RWPE2 (cell line): ENCODE measurements around the gene MYPOP.
"Not testable (repeated sequence)": the region's sequence is repeated elsewhere in the genome, so short reads cannot be mapped to it uniquely, and the experiment has no call there.

Experiments used
- ATAC-seq: fragments of 200-7000 bp; cut with Tn5 transposase; 3 replicates; pipeline ENCODE4 v1.9.1; 2021; ENCODE audit warnings: low read depth
- DNase-seq: peaks from one replicate; pipeline ENCODE4 v3.0.0-alpha.2; 2020; ENCODE audit warnings: low spot score
- H3K27ac ChIP-seq: fragments of 450-650 bp; 2 replicates; pipeline ENCODE4 v1.5.1; 2017; ENCODE audit warnings: mild to moderate bottlenecking; ENCODE audit not compliant: poor library complexity, severe bottlenecking
- H3K27me3 ChIP-seq: fragments of 250-450 bp; sonication (Bioruptor Pico); 2 replicates; pipeline ENCODE4 v1.5.1; 2021; ENCODE audit warnings: mild to moderate bottlenecking, moderate library complexity; ENCODE audit not compliant: insufficient read depth, poor library complexity, severe bottlenecking
- H3K36me3 ChIP-seq: fragments of 250-450 bp; sonication (Bioruptor Pico); 2 replicates; pipeline ENCODE4 v1.5.1; 2020; ENCODE audit warnings: low read depth, mild to moderate bottlenecking, moderate library complexity
- H3K4me1 ChIP-seq: fragments of 250-450 bp; sonication (Bioruptor Pico); 2 replicates; pipeline ENCODE4 v1.5.1; 2021; ENCODE audit warnings: mild to moderate bottlenecking, moderate library complexity; ENCODE audit not compliant: insufficient read depth, poor library complexity, severe bottlenecking
- H3K4me3 ChIP-seq: fragments of 250-450 bp; sonication (Bioruptor Pico); 2 replicates; pipeline ENCODE4 v1.5.1; 2021; ENCODE audit warnings: mild to moderate bottlenecking, moderate library complexity; ENCODE audit not compliant: severe bottlenecking
- H3K9me3 ChIP-seq: fragments of 250-450 bp; sonication (Bioruptor Pico); 2 replicates; pipeline ENCODE4 v1.5.1; 2021; ENCODE audit warnings: mild to moderate bottlenecking, moderate library complexity; ENCODE audit not compliant: severe bottlenecking
- TF ChIP-seq, protein P1 (sequence below): fragments of 450-650 bp; IDR thresholded peaks from one replicate; pipeline ENCODE4 v1.5.1; 2017; ENCODE audit warnings: mild to moderate bottlenecking, moderate library complexity; ENCODE audit not compliant: poor library complexity, severe bottlenecking

The MYPOP gene

DNA sequence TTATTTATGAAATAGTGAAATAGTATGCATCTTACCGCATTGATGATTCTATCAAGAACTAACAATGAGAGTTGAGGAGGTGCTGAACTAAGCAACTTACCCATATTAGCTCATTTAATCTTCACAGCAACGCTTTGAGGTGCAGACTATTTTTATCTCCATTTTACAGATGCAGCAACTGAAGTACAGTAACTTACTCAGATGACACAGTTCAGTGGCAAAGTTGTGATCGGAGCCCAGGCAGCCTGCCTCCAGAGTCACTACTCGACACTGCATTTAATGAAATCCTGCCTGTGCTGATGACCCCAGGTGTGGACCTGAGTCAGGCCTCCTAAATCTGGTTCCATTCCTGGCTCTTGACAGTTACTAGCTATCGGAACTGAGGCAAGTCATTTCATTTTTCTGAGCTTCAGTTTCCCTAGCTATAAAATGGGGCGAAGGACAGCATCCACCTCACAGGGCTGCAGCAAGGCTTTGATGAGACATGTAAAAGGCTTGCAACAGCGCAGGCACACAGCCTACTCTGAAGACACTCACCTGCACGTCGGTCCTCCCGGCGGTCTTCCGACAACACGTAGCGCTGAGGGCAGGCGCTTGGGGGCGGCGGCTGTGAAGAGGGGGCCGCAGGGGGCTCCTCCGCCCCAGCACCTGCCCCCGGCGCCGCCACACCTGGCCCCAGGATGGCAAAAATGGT, 1.5 kb downstream of the MYPOP start:
- no peak for ATAC-seq
- DNase-seq = no peak
- no peaks in the 10 kb centered on the region for H3K27me3 ChIP-seq
- peaks cover 27% of the 10 kb centered on the region for H3K36me3 ChIP-seq
- H3K27ac ChIP-seq = no peak overlapping the region
- TF ChIP-seq, protein P1, sequence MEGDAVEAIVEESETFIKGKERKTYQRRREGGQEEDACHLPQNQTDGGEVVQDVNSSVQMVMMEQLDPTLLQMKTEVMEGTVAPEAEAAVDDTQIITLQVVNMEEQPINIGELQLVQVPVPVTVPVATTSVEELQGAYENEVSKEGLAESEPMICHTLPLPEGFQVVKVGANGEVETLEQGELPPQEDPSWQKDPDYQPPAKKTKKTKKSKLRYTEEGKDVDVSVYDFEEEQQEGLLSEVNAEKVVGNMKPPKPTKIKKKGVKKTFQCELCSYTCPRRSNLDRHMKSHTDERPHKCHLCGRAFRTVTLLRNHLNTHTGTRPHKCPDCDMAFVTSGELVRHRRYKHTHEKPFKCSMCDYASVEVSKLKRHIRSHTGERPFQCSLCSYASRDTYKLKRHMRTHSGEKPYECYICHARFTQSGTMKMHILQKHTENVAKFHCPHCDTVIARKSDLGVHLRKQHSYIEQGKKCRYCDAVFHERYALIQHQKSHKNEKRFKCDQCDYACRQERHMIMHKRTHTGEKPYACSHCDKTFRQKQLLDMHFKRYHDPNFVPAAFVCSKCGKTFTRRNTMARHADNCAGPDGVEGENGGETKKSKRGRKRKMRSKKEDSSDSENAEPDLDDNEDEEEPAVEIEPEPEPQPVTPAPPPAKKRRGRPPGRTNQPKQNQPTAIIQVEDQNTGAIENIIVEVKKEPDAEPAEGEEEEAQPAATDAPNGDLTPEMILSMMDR = no peak
- peak overlapping the region; percentile 43 for H3K4me3 ChIP-seq
- no peaks in the 10 kb centered on the region for H3K9me3 ChIP-seq
- no peaks in the 10 kb centered on the region for H3K4me1 ChIP-seq

DNA sequence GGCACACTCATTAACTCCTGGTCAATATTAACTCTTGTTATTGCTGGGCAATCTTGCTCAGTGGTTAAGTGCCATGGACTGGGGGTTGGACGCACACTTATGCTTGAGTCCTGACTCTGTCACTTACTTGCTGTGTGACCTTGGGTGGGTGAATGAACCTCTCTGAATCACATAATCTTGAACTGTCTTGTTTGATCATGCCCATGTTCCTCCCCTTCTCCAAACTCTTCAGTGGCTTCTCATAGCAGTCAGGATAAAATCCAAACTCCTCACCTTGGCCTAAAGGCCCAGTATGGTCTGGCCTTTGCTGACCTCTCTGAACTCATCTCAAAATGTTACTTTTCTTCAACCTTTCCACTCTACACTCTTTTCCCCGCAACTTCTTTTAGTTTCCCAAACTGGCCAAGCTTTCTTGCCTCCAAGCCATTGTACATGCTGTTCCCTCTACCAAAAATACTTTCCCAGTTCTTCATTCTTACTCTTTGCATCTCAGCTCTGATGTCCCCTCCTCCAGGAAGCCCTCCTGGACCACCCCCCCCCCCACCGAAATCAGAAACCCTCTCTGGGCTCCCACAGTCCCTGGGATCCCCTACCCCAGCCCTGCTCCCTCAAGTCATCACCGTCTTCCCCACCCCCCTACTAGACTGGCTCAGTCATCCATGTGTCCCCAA, 2.4 kb downstream of the MYPOP start:
- H3K27me3 ChIP-seq = no peaks in the 10 kb centered on the region
- H3K27ac ChIP-seq = no peak overlapping the region
- H3K4me1 ChIP-seq = no peaks in the 10 kb centered on the region
- TF ChIP-seq, protein P1 = no peak
- H3K4me3 ChIP-seq = no peak overlapping the region
- peaks cover 27% of the 10 kb centered on the region for H3K36me3 ChIP-seq
- no peak for ATAC-seq
- DNase-seq = no peak
- H3K9me3 ChIP-seq = no peaks in the 10 kb centered on the region

DNA sequence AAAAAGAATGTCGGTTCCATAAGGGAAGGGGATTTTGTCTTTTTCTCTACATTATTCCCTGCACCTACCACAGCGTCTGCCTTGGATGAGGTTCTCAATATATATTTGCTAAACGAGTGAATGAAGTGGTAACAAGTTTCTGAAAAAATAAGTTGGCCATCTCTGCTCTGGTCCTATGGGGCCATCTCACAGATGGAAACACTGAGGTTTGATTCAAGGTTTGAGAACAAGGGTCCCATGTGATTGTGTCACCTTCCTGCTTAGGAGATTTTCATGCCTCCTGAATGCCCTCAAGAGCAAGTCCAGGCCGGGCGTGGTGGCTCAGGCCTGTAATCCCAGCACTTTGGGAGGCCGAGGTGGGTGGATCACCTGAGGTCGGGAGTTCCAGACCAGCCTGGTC, 3.2 kb downstream of the MYPOP start:
- no peak for ATAC-seq
- H3K27me3 ChIP-seq = no peaks in the 10 kb centered on the region
- DNase-seq = no peak
- TF ChIP-seq, protein P1 = no peak
- H3K4me1 ChIP-seq = no peaks in the 10 kb centered on the region
- no peak overlapping the region for H3K27ac ChIP-seq
- H3K36me3 ChIP-seq = peaks cover 27% of the 10 kb centered on the region
- no peak overlapping the region for H3K4me3 ChIP-seq
- no peaks in the 10 kb centered on the region for H3K9me3 ChIP-seq

DNA sequence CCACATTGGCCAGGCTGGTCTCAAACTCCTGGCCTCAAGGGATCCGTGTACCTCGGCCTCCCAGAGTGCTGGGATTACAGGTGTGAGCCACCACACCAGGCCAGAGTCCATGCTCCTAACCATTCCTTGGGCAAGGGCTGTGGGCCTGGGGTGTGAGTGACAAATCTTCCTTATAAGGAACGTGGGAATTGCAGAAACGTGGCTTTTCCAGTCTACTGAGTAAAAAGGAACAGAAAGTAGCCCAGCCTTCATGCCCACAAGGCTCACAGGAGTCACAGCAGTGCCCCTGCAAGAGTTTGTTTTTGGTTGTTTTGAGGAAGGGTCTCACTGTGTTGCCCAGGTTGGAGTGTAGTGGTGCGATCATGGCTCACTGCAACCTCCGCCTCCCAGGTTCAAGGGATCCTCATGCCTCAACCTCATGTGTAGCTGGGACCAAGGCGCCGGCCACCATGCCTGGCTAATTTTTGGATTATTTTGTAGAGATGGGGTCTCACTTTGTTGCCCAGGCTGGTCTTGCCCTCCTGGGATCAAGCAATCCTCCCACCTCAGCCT, 5.1 kb downstream of the MYPOP start:
- no peak overlapping the region for H3K27ac ChIP-seq
- H3K9me3 ChIP-seq = no peaks in the 10 kb centered on the region
- DNase-seq = no peak
- peaks cover 27% of the 10 kb centered on the region for H3K36me3 ChIP-seq
- no peaks in the 10 kb centered on the region for H3K4me1 ChIP-seq
- no peak for ATAC-seq
- H3K4me3 ChIP-seq = no peak overlapping the region
- TF ChIP-seq, protein P1 = no peak
- H3K27me3 ChIP-seq = no peaks in the 10 kb centered on the region

DNA sequence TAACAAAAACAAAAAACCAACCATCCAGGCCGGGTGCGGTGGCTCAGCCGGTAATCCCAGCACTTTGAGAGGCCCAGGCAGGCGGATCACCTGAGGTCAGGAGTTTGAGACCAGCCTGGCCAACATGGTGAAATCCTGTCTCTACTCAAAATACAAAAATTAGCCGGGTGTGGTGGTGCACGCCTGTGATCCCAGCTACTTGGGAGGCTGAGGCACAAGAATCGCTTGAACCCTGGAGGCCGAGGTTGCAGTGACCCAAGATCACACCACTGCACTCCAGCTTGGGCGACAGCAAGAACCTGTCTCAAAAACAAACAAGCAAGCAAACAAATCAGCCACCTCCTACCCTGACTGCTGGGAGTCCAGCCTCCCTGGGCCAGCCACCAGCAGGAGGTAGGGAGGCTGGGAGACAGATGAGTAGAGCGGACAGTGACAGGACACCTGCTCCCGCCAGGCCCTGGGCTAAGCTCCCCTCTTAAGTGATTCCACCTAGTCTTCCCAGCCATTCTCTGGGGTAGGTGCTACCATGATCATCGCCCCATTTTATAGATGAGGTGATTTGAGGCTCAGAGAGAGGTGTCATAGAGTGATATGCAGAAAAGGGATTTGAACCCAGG, 6.3 kb downstream of the MYPOP start:
- not testable (repeated sequence) for ATAC-seq, H3K9me3 ChIP-seq, H3K27me3 ChIP-seq, H3K27ac ChIP-seq, DNase-seq, H3K4me3 ChIP-seq, H3K4me1 ChIP-seq
- peaks cover 26% of the 10 kb centered on the region for H3K36me3 ChIP-seq
